A549 (cell line): ENCODE data around the gene SMIM15. TPM values are rescaled to one million over a fixed set of nuclear protein-coding genes. Genes with fewer than 3 reads are reported as not detected.

Source experiments
- ATAC-seq, 2 experiments: fragments of 200-7000 bp in 1 of 2; fragments of >200 bp in 1 of 2; cut with Nextera tagmentation in 1 of 2; cut with Tn5 transposase in 1 of 2; 3 replicates each; pipeline versions ENCODE4 v1.8.0 to v1.9.1; 2018 to 2020; ENCODE audit warnings: mild to moderate bottlenecking in 1 of 2, moderate library complexity in 1 of 2
- CTCF ChIA-PET: fragments of 300-600 bp; sonication (Branson Sonifier 250); formaldehyde crosslinking; extraction: SDS; loops from one replicate; lab custom pipeline; 2021; ENCODE audit warnings: antibody characterized with exemption, inconsistent platforms; lab: Yijun Ruan, JAX
- POLR2A ChIA-PET: fragments of 350-600 bp; formaldehyde crosslinking; extraction: SDS; loops from one replicate; lab custom pipeline; 2021; ENCODE audit warnings: antibody characterized with exemption, inconsistent platforms; lab: Yijun Ruan, JAX
- DNase-seq, 2 experiments: peaks; one replicate each; pipeline versions ENCODE4 v3.0.0 to v3.0.0-alpha.2; 2011 to 2016; ENCODE audit warnings: low read depth in 1 of 2, low spot score in 1 of 2
- FAIRE-seq: peaks from 2 replicates; lab custom pipeline; 2011; peaks lifted over from hg19 to GRCh38; lab: Jason Lieb, UNC
- H3K27ac ChIP-seq, 2 experiments: fragments of >200 bp; sonication (Bioruptor Twin); formaldehyde crosslinking; 3 replicates each; pipeline ENCODE4 v1.5.1; 2016 to 2017
- H3K4me1 ChIP-seq: fragments of >200 bp; sonication (Bioruptor Twin); formaldehyde crosslinking; 3 replicates; pipeline ENCODE4 v1.6.1; 2016
- H3K4me2 ChIP-seq: fragments of >200 bp; sonication (Bioruptor Twin); formaldehyde crosslinking; 3 replicates; pipeline ENCODE4 v1.6.1; 2016
- H3K4me3 ChIP-seq: fragments of >200 bp; sonication (Bioruptor Twin); formaldehyde crosslinking; 3 replicates; pipeline ENCODE4 v1.5.1; 2016
- H3K9me3 ChIP-seq: fragments of >200 bp; sonication (Bioruptor Twin); formaldehyde crosslinking; 3 replicates; pipeline ENCODE4 v1.6.1; 2016
- CEBPB ChIP-seq, 2 experiments: fragments of >200 bp in 1 of 2; sonication (Bioruptor Twin) in 1 of 2; formaldehyde crosslinking in 1 of 2; IDR thresholded peaks; 2 replicates each; pipeline ENCODE4 v1.6.1; 2012 to 2016
- EHF ChIP-seq: fragments of 250-450 bp; sonication (Bioruptor Pico); IDR thresholded peaks from 2 replicates; pipeline ENCODE4 v1.5.0; 2020; ENCODE audit warnings: mild to moderate bottlenecking
- EHMT2 ChIP-seq: fragments of 200-600 bp; sonication (generic); IDR thresholded peaks from 2 replicates; pipeline ENCODE4 v1.6.1; 2016; ENCODE audit warnings: antibody characterized with exemption, low read depth, mild to moderate bottlenecking, moderate library complexity
- EP300 ChIP-seq, 2 experiments: fragments of >200 bp; sonication (Bioruptor Twin); formaldehyde crosslinking; IDR thresholded peaks; 2 replicates in 1 of 2; 3 replicates in 1 of 2; pipeline ENCODE4 v1.6.1; 2016 to 2017
- FOSB ChIP-seq: fragments of 250-450 bp; sonication (Bioruptor Pico); IDR thresholded peaks from 2 replicates; pipeline ENCODE4 v1.5.0; 2020; ENCODE audit warnings: mild to moderate bottlenecking, moderate library complexity
- FOXS1 ChIP-seq: fragments of 250-450 bp; sonication (Bioruptor Pico); IDR thresholded peaks from 2 replicates; pipeline ENCODE4 v1.5.0; 2020; ENCODE audit warnings: mild to moderate bottlenecking, moderate library complexity
- GATA3 ChIP-seq: IDR thresholded peaks from 2 replicates; pipeline ENCODE4 v1.6.1; 2012; ENCODE audit warnings: borderline replicate concordance
- HEYL ChIP-seq: fragments of 250-450 bp; sonication (Bioruptor Pico); IDR thresholded peaks from 2 replicates; pipeline ENCODE4 v1.8.0; 2021; ENCODE audit warnings: mild to moderate bottlenecking, moderate library complexity
- HOXB13 ChIP-seq: fragments of 250-450 bp; sonication (Bioruptor Pico); IDR thresholded peaks from 2 replicates; pipeline ENCODE4 v1.5.0; 2020; ENCODE audit warnings: low read depth, mild to moderate bottlenecking, moderate library complexity
- HOXB5 ChIP-seq: fragments of 250-450 bp; sonication (Bioruptor Pico); IDR thresholded peaks from 2 replicates; pipeline ENCODE4 v1.5.0; 2020; ENCODE audit warnings: mild to moderate bottlenecking, moderate library complexity
- KDM5A ChIP-seq: fragments of 200-600 bp; sonication (generic); IDR thresholded peaks from 2 replicates; pipeline ENCODE4 v1.6.1; 2016; ENCODE audit warnings: antibody characterized with exemption, mild to moderate bottlenecking
- MAZ ChIP-seq: fragments of 150-350 bp; IDR thresholded peaks from 2 replicates; pipeline ENCODE4 v1.6.1; 2014; ENCODE audit warnings: antibody characterized with exemption, low read depth, low read length, borderline replicate concordance
- MYC ChIP-seq: IDR thresholded peaks from 2 replicates; pipeline ENCODE4 v1.6.1; 2012; ENCODE audit warnings: mild to moderate bottlenecking, inconsistent platforms, low read length, improper control_type of control experiment, borderline replicate concordance
- NFE2L2 ChIP-seq: fragments of 150-350 bp; conservative IDR thresholded peaks from 2 replicates; pipeline ENCODE4 v1.6.1; 2014; ENCODE audit warnings: low read length
- POLR2A ChIP-seq: IDR thresholded peaks from 2 replicates; pipeline ENCODE4 v1.6.1; 2012; ENCODE audit warnings: mild to moderate bottlenecking, low read length
- RAD21 ChIP-seq, 2 experiments: fragments of >200 bp in 1 of 2; sonication (Bioruptor Twin) in 1 of 2; formaldehyde crosslinking in 1 of 2; IDR thresholded peaks in 1 of 2; conservative IDR thresholded peaks in 1 of 2; 2 replicates in 1 of 2; 3 replicates in 1 of 2; pipeline ENCODE4 v1.6.1; 2012 to 2018; ENCODE audit warnings: inconsistent platforms in 1 of 2
- RCOR1 ChIP-seq: fragments of 150-350 bp; IDR thresholded peaks from 2 replicates; pipeline ENCODE4 v1.6.1; 2014; ENCODE audit warnings: antibody characterized with exemption, low read length, low read depth
- RFX5 ChIP-seq: fragments of 450-650 bp; IDR thresholded peaks from 2 replicates; pipeline ENCODE4 v1.7.1; 2014; ENCODE audit warnings: antibody characterized with exemption, mild to moderate bottlenecking, moderate library complexity
- TFCP2L1 ChIP-seq: fragments of 250-450 bp; sonication (Bioruptor Pico); IDR thresholded peaks from 2 replicates; pipeline ENCODE4 v1.5.0; 2021; ENCODE audit warnings: mild to moderate bottlenecking
- ZC3H11A ChIP-seq: fragments of 450-650 bp; IDR thresholded peaks from 2 replicates; pipeline ENCODE4 v1.6.1; 2014; ENCODE audit warnings: antibody characterized with exemption, mild to moderate bottlenecking
- ZNF302 ChIP-seq: fragments of 250-450 bp; sonication (Bioruptor Pico); IDR thresholded peaks from 2 replicates; pipeline ENCODE4 v1.9.0; 2021; ENCODE audit warnings: inconsistent platforms, mild to moderate bottlenecking, moderate library complexity
- ZSCAN20 ChIP-seq: fragments of 250-450 bp; sonication (Bioruptor Pico); IDR thresholded peaks from 2 replicates; pipeline ENCODE4 v1.8.0; 2022; ENCODE audit warnings: mild to moderate bottlenecking, moderate library complexity
- WGBS: methylation state at CpG from one replicate; pipeline ENCODE4 v1.1.6; 2017; ENCODE audit errors: missing lambda C conversion rate; 5-methylcytosine and 5-hydroxymethylcytosine counted together
- polyA plus RNA-seq, 4 experiments: library from polyadenylated mRNA; depleted of rRNA in 3 of 4; stranded (reverse); fragments of >200 nt; fragmentation: RNase III in 1 of 4; extraction: RNeasy Plus Mini Kit Qiagen cat#74134 plus additional on column Dnase treatment in 1 of 4; gene quantifications; 2 replicates in 3 of 4; 3 replicates in 1 of 4; pipeline ENCODE4 v1.2.3, GENCODE V29; 2011 to 2017
- TF ChIP-seq, protein P1 (sequence below): fragments of 450-650 bp; IDR thresholded peaks from 2 replicates; pipeline ENCODE4 v1.6.1; 2014; ENCODE audit warnings: antibody characterized with exemption
- TF ChIP-seq, protein P2 (sequence below): IDR thresholded peaks from 2 replicates; pipeline ENCODE4 v1.6.1; 2012

SMIM15 gene
- polyA plus RNA-seq, 2 of the 4 experiments (the other 2 are of a cell fraction): 58.0 to 131 TPM

DNA sequence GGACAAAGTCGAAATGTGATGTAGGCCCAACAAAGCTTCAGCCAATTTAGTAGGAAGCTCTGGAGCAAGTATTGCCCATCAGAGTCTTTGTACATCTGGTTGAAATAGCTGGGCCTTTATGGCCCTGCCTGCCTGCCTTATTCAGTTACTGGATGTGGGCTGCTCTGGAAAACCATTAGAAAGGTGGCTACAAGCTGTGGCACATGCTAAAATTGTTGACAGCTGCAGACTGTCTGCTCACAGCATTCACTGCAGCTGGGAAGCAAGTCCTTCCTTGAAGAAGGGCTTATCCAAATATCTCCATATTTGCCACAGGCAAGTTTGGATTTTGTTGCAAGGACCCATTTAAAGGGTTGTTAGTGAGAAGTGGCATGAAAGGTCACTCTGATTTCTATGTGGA lies 24.4 kb downstream of the SMIM15 start:
- CTCF ChIA-PET: interaction anchor here (1.3 kb wide), 1 partner anchor 521 kb away, joined by 3 read pairs; no protein-coding TSS in a partner anchor
- no peak for ATAC-seq
- H3K9me3 ChIP-seq: no peaks in the 10 kb centered on the region
- TF ChIP-seq EP300 (IDR thresholded peaks at IDR 0.05): no peak
- no peak for TF ChIP-seq EHF (CRISPR knock-in tag)
- TF ChIP-seq, protein P1, sequence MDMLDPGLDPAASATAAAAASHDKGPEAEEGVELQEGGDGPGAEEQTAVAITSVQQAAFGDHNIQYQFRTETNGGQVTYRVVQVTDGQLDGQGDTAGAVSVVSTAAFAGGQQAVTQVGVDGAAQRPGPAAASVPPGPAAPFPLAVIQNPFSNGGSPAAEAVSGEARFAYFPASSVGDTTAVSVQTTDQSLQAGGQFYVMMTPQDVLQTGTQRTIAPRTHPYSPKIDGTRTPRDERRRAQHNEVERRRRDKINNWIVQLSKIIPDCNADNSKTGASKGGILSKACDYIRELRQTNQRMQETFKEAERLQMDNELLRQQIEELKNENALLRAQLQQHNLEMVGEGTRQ: no peak
- no peak for TF ChIP-seq POLR2A
- TF ChIP-seq ZNF302 (CRISPR knock-in tag): no peak
- TF ChIP-seq RFX5: no peak
- TF ChIP-seq, all 56 proteins: peak for 0
- H3K4me2 ChIP-seq: no peak overlapping the region
- no peak for DNase-seq
- 54% methylated on average over 1 of the region's 1 CpG for WGBS
- POLR2A ChIA-PET: no interaction called here
- FAIRE-seq: no peak
- H3K27ac ChIP-seq: no peak overlapping the region
- H3K4me1 ChIP-seq: no peaks in the 10 kb centered on the region; the same call in 2 of the 3 replicates
- no peak overlapping the region for H3K4me3 ChIP-seq

DNA sequence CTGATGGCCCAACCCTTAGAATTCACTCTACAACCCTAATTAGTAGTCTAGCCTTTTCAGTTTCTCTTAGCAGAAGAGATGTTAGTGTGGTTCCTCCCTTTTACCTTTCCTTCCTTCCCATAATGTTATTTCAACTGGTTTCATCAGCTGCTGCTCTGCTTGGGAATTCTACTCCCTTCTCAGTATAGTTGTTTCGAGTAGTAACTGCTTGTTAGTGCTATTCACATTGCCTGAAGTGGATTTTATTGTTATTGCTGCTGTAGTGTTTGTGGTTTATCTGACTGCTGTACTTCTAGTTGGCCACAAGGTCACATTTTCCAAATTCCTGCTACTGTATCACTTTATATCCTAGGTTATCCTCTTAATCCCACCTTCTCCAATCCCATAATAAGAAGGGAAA lies 29.7 kb downstream of the SMIM15 start:
- ChIA-PET CTCF (no interaction called here), POLR2A (no interaction called here)
- no peak overlapping the region for H3K4me2 ChIP-seq
- no peak overlapping the region for H3K27ac ChIP-seq
- H3K4me1 ChIP-seq: peaks cover 3% of the 10 kb centered on the region; the same call in 1 of the 3 replicates
- FAIRE-seq (no peak), DNase-seq (no peak), ATAC-seq (peak in 1 of 2 experiments; percentile 46; a peak in 3 of 6 replicates)
- WGBS: 88% methylated on average over 1 of the region's 1 CpG
- TF ChIP-seq ZSCAN20 (CRISPR knock-in tag) (no peak), CEBPB (IDR thresholded peaks at IDR 0.05) (no peak), GATA3 (no peak), ZNF302 (CRISPR knock-in tag) (no peak), TFCP2L1 (CRISPR knock-in tag) (no peak), EP300 (IDR thresholded peaks at IDR 0.05) (no peak), ZC3H11A (no peak), NFE2L2 (no peak), HOXB13 (CRISPR knock-in tag) (no peak), KDM5A (no peak)
- no peak overlapping the region for H3K4me3 ChIP-seq
- H3K9me3 ChIP-seq: no peaks in the 10 kb centered on the region

DNA sequence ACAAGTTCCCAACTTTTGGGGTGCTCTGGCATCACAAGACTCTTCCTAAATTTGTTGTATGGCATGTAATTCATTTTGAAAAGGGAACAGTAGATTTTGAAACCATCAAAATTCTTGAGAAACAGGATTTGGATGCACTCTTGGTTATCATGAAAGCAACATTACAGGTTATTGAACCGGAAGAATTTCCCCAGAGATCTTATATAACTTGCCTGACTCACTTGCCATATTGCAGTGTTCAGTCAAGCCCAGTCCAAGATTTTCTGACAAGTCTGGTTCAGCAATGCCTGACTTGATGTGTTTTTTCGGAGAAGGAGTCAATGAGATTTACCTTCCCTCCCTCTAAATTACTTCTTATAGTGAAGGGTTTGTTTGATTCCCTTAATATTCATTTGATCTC lies 32.0 kb downstream of the SMIM15 start:
- Histone ChIP-seq H3K4me3 (no peak overlapping the region), H3K4me2 (no peak overlapping the region), H3K27ac (no peak overlapping the region), H3K9me3 (no peaks in the 10 kb centered on the region), H3K4me1 (peaks cover 3% of the 10 kb centered on the region; the same call in 1 of the 3 replicates)
- WGBS: 91% methylated on average over 2 of the region's 2 CpGs
- TF ChIP-seq HEYL (no peak), MYC (no peak), ZC3H11A (no peak), FOXS1 (CRISPR knock-in tag) (no peak), FOSB (CRISPR knock-in tag) (no peak), RCOR1 (no peak), NFE2L2 (no peak), POLR2A (no peak), RAD21 (conservative IDR thresholded peaks at IDR 0.05 in 1 of 2, IDR thresholded peaks at IDR 0.05 in 1 of 2) (no peak), MAZ (no peak), HOXB5 (CRISPR knock-in tag) (no peak), EHMT2 (no peak)
- TF ChIP-seq, protein P2, sequence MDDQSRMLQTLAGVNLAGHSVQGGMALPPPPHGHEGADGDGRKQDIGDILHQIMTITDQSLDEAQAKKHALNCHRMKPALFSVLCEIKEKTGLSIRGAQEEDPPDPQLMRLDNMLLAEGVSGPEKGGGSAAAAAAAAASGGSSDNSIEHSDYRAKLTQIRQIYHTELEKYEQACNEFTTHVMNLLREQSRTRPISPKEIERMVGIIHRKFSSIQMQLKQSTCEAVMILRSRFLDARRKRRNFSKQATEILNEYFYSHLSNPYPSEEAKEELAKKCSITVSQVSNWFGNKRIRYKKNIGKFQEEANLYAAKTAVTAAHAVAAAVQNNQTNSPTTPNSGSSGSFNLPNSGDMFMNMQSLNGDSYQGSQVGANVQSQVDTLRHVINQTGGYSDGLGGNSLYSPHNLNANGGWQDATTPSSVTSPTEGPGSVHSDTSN: no peak
- POLR2A ChIA-PET: no interaction called here
- DNase-seq (no peak), ATAC-seq (no peak), FAIRE-seq (peak; percentile 13)
- CTCF ChIA-PET: no interaction called here
